Adrenal gland (tissue), 12 donors: ENCODE data around the gene PPM1E. TPM values are rescaled to one million over a fixed set of nuclear protein-coding genes. Genes with fewer than 3 reads are reported as not detected.
A peak's percentile ranks its signal among the peaks of the same experiment; 100 is the strongest.

Experiments
- DNase-seq, 7 donors: peaks; one replicate each; pipeline ENCODE4 v3.0.0-alpha.2; 2019 to 2020
- H3K27ac ChIP-seq, 5 donors: fragments of 200-600 bp; sonication (generic) in 4 of 5; 1 replicate in 3 of 5; 2 replicates in 2 of 5; pipeline versions ENCODE4 v1.5.1 to v1.8.0; 2016 to 2020; ENCODE audit warnings: mild to moderate bottlenecking in 1 of 5
- H3K27me3 ChIP-seq: fragments of 200-600 bp; 2 replicates; pipeline ENCODE4 v1.8.0; 2021
- H3K36me3 ChIP-seq, 2 donors: fragments of 200-600 bp; replicated peaks in 1 of 2; 1 replicate in 1 of 2; 2 replicates in 1 of 2; pipeline versions ENCODE4 v1.5.1 to v1.8.0; 2018 to 2022
- H3K4me1 ChIP-seq, 2 donors: fragments of 200-600 bp; replicated peaks in 1 of 2; 1 replicate in 1 of 2; 2 replicates in 1 of 2; pipeline versions ENCODE4 v1.5.1 to v1.8.0; 2018 to 2021
- H3K4me3 ChIP-seq, 4 donors: fragments of 200-600 bp; sonication (generic) in 3 of 4; one replicate each; pipeline ENCODE4 v1.5.1; 2016 to 2018
- H3K9me3 ChIP-seq, 3 donors: fragments of 200-600 bp; sonication (generic) in 1 of 3; replicated peaks in 1 of 3; 1 replicate in 2 of 3; 2 replicates in 1 of 3; pipeline versions ENCODE4 v1.5.1 to v1.8.0; 2016 to 2021
- CTCF ChIP-seq, 6 experiments: fragments of 450-650 bp in 4 of 6; fragments of 200-600 bp in 2 of 6; sonication (generic) in 1 of 6; IDR thresholded peaks; 1 replicate in 5 of 6; 2 replicates in 1 of 6; pipeline versions ENCODE4 v1.5.1 to v1.8.0; 2016 to 2021; ENCODE audit warnings: antibody characterized with exemption in 6 of 6, mild to moderate bottlenecking in 2 of 6, moderate library complexity in 1 of 6
- POLR2A ChIP-seq, 2 donors: fragments of 450-650 bp; IDR thresholded peaks; one replicate each; pipeline ENCODE4 v1.6.1; 2017; ENCODE audit warnings: antibody characterized with exemption in 2 of 2, mild to moderate bottlenecking in 2 of 2, moderate library complexity in 1 of 2
- WGBS, 4 donors: extraction: QIAGEN DNeasy Blood & Tissue Kit in 2 of 4; methylation state at CpG; one replicate each; pipeline versions ENCODE4 v1.1.5 to v1.1.7; 2013 to 2017; 5-methylcytosine and 5-hydroxymethylcytosine counted together
- intact Hi-C, 2 donors: fragments of 100-400 bp; cut with DNase I; formaldehyde crosslinking; loops; one replicate each; pipeline versions ENCODE4 v1.14.1 to v1.15.0; 2022 to 2023
- polyA plus RNA-seq, 3 donors: library from polyadenylated mRNA; stranded (reverse); fragments of 200-250 nt in 2 of 3; fragments of 350-450 nt in 1 of 3; fragmentation: Illumina TruSeq in 1 of 3; extraction: RNeasy Lipid Tissue Mini Kit (QIAGEN cat#74804) in 1 of 3; gene quantifications; one replicate each; pipeline ENCODE4 v1.2.3, GENCODE V29; 2013 to 2014
- total RNA-seq, 9 donors: library from RNA; depleted of rRNA in 4 of 9; stranded (reverse); fragments of >200 nt in 4 of 9; fragments of 120-200 nt in 1 of 9; fragmentation: NEBNext Ultra II Directional in 1 of 9; extraction: Animal tissue kit (Norgen Biotek cat#: 25700) in 1 of 9; gene quantifications; one replicate each; pipeline versions ENCODE4 v1.1.0 to v1.2.4, GENCODE V29; 2013 to 2023
- donor health status: healthy with polysubstance abuse.
- donor health status: Bipolar disorder and iron deficiency.
- donor health status: DM: yes; HTN: yes; CAD: no.
- donor health status: DM: no; HTN: no; CAD: no.
- donor health status: DM: no; HTN: no; CAD: no.
- donor health status: DM: yes; HTN: yes; CAD: no.

PPM1E gene
- total and polyA plus RNA-seq, 12 donors, result 1.8 to 22.7 (median 11.3) TPM

GRCh38 chr17:58753026-58753425, 2.6 kb upstream of the PPM1E start:
- WGBS, 4 donors, result 57 to 85% (median 69%) methylated on average over 2 of the region's 2 CpGs
- TF ChIP-seq POLR2A (IDR thresholded peaks at IDR 0.05) (no peak), CTCF (IDR thresholded peaks at IDR 0.05) (no peak)
- no peak for DNase-seq
- Histone ChIP-seq H3K4me3 (no peak overlapping the region), H3K4me1 (peaks cover 0 to 17% of the 10 kb centered on the region in 2 donors), H3K27ac (no peak overlapping the region), H3K9me3 (no peaks in the 10 kb centered on the region), H3K27me3 (no peaks in the 10 kb centered on the region), H3K36me3 (no peaks in the 10 kb centered on the region)
- intact Hi-C loops, result no loop called here

- Histone ChIP-seq H3K4me3 (peak overlapping the region in 2 of 4 donors; percentile 74 to 76), H3K27me3 (no peaks in the 10 kb centered on the region), H3K4me1 (peaks cover 0 to 17% of the 10 kb centered on the region in 2 donors), H3K27ac (no peak overlapping the region), H3K36me3 (no peaks in the 10 kb centered on the region), H3K9me3 (no peaks in the 10 kb centered on the region)
- intact Hi-C loops, result no loop called here
- DNase-seq, result no peak
- WGBS, 4 donors, result 13 to 17% (median 16%) methylated on average over 2 of the region's 2 CpGs
- TF ChIP-seq POLR2A (IDR thresholded peaks at IDR 0.05), result no peak
- no peak for TF ChIP-seq CTCF (IDR thresholded peaks at IDR 0.05)
Observed at GRCh38 chr17:58755269-58755576, 431 bp upstream of the PPM1E start.

- 1 to 2% (median 1%) methylated on average over 27 to 71 of the region's 72 CpGs for WGBS, 4 donors
- Histone ChIP-seq H3K27ac (peak overlapping the region in 2 of 5 donors; percentile 4 to 6), H3K36me3 (no peaks in the 10 kb centered on the region), H3K4me3 (peak overlapping the region; percentile 16 to 76 (median 69)), H3K9me3 (no peaks in the 10 kb centered on the region), H3K4me1 (peaks cover 0 to 17% of the 10 kb centered on the region in 2 donors), H3K27me3 (no peaks in the 10 kb centered on the region)
- DNase-seq, result peak in 6 of 7 donors; percentile 19 to 42 (median 30)
- no peak for TF ChIP-seq CTCF (IDR thresholded peaks at IDR 0.05)
- no peak for TF ChIP-seq POLR2A (IDR thresholded peaks at IDR 0.05)
- intact Hi-C loops, result no loop called here
Observed at GRCh38 chr17:58756246-58757161, 850 bp downstream of the PPM1E start.

- intact Hi-C loops, result no loop called here
- no peak for DNase-seq
- peaks cover 0 to 17% of the 10 kb centered on the region in 2 donors for H3K4me1 ChIP-seq
- TF ChIP-seq CTCF (IDR thresholded peaks at IDR 0.05), result no peak
- no peak for TF ChIP-seq POLR2A (IDR thresholded peaks at IDR 0.05)
- H3K27ac ChIP-seq, result peak overlapping the region in 2 of 5 donors; percentile 4 to 6
- H3K27me3 ChIP-seq, result no peaks in the 10 kb centered on the region
- H3K36me3 ChIP-seq, result no peaks in the 10 kb centered on the region
- H3K9me3 ChIP-seq, result no peaks in the 10 kb centered on the region
- H3K4me3 ChIP-seq, result peak overlapping the region in 2 of 4 donors; percentile 74 to 76
- 21 to 35% (median 23%) methylated on average over 5 of the region's 5 CpGs for WGBS, 4 donors
Observed at GRCh38 chr17:58757162-58757613, 1.5 kb downstream of the PPM1E start.
